Measurements from ENCODE around the gene RFX2.

DNA sequence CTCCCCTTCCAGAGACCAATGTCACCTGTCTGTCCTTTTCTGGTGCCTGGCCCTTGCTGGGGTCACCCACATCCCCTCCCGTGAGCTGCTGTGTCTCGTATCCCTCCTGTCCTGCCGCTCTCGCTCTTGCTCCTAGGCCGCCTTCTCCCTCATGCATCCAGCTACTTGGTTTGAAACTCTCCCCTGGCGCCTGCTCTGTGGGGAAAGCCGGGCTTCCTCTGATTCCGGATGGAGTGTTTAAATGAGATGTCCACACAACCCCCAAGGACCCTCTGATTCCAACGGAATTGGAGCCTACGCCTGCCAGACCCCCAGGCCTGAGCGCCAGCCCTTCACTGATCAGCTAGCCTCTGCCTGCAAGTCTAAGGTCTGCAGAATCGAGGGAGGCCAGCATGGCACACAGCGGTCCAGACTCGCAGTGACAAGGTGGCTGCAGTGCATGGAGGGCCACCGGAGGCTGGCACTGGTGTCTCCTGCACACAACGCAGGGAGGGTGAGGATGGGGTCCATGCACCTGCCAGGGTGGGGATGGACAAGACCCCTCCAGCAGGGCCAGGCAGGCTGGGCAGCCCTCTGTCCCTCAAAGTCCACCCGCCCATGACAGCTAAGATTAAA lies 47.2 kb downstream of the RFX2 start:
- TF ChIP-seq POLR2A (IDR thresholded peaks at IDR 0.05): no peak
- TF ChIP-seq, protein P1, sequence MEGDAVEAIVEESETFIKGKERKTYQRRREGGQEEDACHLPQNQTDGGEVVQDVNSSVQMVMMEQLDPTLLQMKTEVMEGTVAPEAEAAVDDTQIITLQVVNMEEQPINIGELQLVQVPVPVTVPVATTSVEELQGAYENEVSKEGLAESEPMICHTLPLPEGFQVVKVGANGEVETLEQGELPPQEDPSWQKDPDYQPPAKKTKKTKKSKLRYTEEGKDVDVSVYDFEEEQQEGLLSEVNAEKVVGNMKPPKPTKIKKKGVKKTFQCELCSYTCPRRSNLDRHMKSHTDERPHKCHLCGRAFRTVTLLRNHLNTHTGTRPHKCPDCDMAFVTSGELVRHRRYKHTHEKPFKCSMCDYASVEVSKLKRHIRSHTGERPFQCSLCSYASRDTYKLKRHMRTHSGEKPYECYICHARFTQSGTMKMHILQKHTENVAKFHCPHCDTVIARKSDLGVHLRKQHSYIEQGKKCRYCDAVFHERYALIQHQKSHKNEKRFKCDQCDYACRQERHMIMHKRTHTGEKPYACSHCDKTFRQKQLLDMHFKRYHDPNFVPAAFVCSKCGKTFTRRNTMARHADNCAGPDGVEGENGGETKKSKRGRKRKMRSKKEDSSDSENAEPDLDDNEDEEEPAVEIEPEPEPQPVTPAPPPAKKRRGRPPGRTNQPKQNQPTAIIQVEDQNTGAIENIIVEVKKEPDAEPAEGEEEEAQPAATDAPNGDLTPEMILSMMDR (IDR thresholded peaks at IDR 0.05): no peak

Data from breast epithelium (tissue), 3 donors.